Gastrocnemius medialis (tissue), 4 donors: ENCODE data around the gene PCLO. TPM values are rescaled to one million over a fixed set of nuclear protein-coding genes. Genes with fewer than 3 reads are reported as not detected.

Experiments used
- ATAC-seq, 2 donors: fragments of 150-250 bp; one replicate each; pipeline ENCODE4 v1.9.1; 2016
- DNase-seq, 2 donors: peaks; one replicate each; pipeline ENCODE4 v3.0.0-alpha.2; 2019
- H3K27ac ChIP-seq, 4 donors: fragments of 200-600 bp; sonication (generic); 1 replicate in 1 of 4; 2 replicates in 3 of 4; pipeline ENCODE4 v1.5.1; 2016 to 2018; ENCODE audit warnings: mild to moderate bottlenecking in 2 of 4, moderate library complexity in 1 of 4
- H3K27me3 ChIP-seq, 3 donors: fragments of 200-600 bp; sonication (generic) in 2 of 3; 1 replicate in 1 of 3; 2 replicates in 2 of 3; pipeline versions ENCODE4 v1.5.1 to v1.6.0; 2016 to 2019; ENCODE audit warnings: mild to moderate bottlenecking in 1 of 3, moderate library complexity in 1 of 3
- H3K36me3 ChIP-seq, 2 donors: fragments of 200-600 bp; sonication (generic) in 1 of 2; one replicate each; pipeline ENCODE4 v1.5.1; 2017 to 2018
- H3K4me1 ChIP-seq, 2 donors: fragments of 200-600 bp; sonication (generic) in 1 of 2; one replicate each; pipeline ENCODE4 v1.5.1; 2016 to 2017; ENCODE audit warnings: mild to moderate bottlenecking in 2 of 2
- H3K4me3 ChIP-seq, 4 donors: fragments of 200-600 bp; sonication (generic) in 3 of 4; 1 replicate in 1 of 4; 2 replicates in 3 of 4; pipeline ENCODE4 v1.5.1; 2016 to 2019; ENCODE audit warnings: mild to moderate bottlenecking in 2 of 4
- H3K9me3 ChIP-seq, 3 donors: fragments of 200-600 bp; sonication (generic) in 2 of 3; 1 replicate in 1 of 3; 2 replicates in 2 of 3; pipeline ENCODE4 v1.5.1; 2016 to 2019
- CTCF ChIP-seq, 5 experiments: fragments of 450-650 bp in 3 of 5; fragments of 200-600 bp in 2 of 5; sonication (generic) in 2 of 5; IDR thresholded peaks in 4 of 5; conservative IDR thresholded peaks in 1 of 5; 1 replicate in 4 of 5; 2 replicates in 1 of 5; pipeline ENCODE4 v1.5.1; 2016 to 2019; ENCODE audit warnings: antibody characterized with exemption in 5 of 5, mild to moderate bottlenecking in 3 of 5, moderate library complexity in 3 of 5
- POLR2A ChIP-seq, 2 donors: fragments of 450-650 bp; IDR thresholded peaks; one replicate each; pipeline ENCODE4 v1.6.1; 2017; ENCODE audit warnings: antibody characterized with exemption in 2 of 2, mild to moderate bottlenecking in 2 of 2, moderate library complexity in 2 of 2
- in situ Hi-C, 4 donors: fragments of 200-750 bp; cut with MboI; loops; one replicate each; pipeline versions ENCODE4 v1.15.0 to v1.8.0; 2017; ENCODE audit warnings: low sequenced_read_pairs in 4 of 4
- intact Hi-C: fragments of 100-400 bp; cut with DNase I; formaldehyde crosslinking; loops from one replicate; pipeline ENCODE4 v1.15.1; 2023; ENCODE audit warnings: low total_unique reads
- total RNA-seq, 4 donors: library from RNA; depleted of rRNA; stranded (reverse); fragments of >200 nt; gene quantifications; one replicate each; pipeline versions ENCODE4 v1.1.0 to v1.2.3, GENCODE V29; 2016

The PCLO gene
- total RNA-seq, 4 donors from 2014 or later, result 0.05 to 0.29 TPM; not detected in 2

- no peak overlapping the region for H3K27ac ChIP-seq
- TF ChIP-seq POLR2A (IDR thresholded peaks at IDR 0.05) (no peak), CTCF (IDR thresholded peaks at IDR 0.05 in 4 of 5, conservative IDR thresholded peaks at IDR 0.05 in 1 of 5) (no peak)
- no peak overlapping the region for H3K4me3 ChIP-seq
- no peaks in the 10 kb centered on the region for H3K27me3 ChIP-seq
- no peak for DNase-seq
- in situ Hi-C loops (no loop called here), intact Hi-C loops (no loop called here)
- no peaks in the 10 kb centered on the region for H3K36me3 ChIP-seq
- H3K4me1 ChIP-seq, result no peaks in the 10 kb centered on the region
- ATAC-seq, result no peak
- no peaks in the 10 kb centered on the region for H3K9me3 ChIP-seq
Measured at GRCh38 chr7:82789883-82790609, 372.6 kb downstream of the PCLO start.

GRCh38 chr7:82778021-82778420 lies 384.7 kb downstream of the PCLO start:
- Histone ChIP-seq H3K4me3 (no peak overlapping the region), H3K4me1 (no peaks in the 10 kb centered on the region), H3K27me3 (no peaks in the 10 kb centered on the region), H3K9me3 (no peaks in the 10 kb centered on the region), H3K36me3 (no peaks in the 10 kb centered on the region), H3K27ac (no peak overlapping the region)
- DNase-seq (no peak), ATAC-seq (no peak)
- intact Hi-C loops (no loop called here), in situ Hi-C loops (no loop called here)
- no peak for TF ChIP-seq CTCF (IDR thresholded peaks at IDR 0.05 in 4 of 5, conservative IDR thresholded peaks at IDR 0.05 in 1 of 5)
- TF ChIP-seq POLR2A (IDR thresholded peaks at IDR 0.05), result no peak

GRCh38 chr7:82762880-82763279 lies 399.8 kb downstream of the PCLO start:
- in situ Hi-C loops, result no loop called here
- intact Hi-C loops, result no loop called here
- Histone ChIP-seq H3K9me3 (no peaks in the 10 kb centered on the region), H3K4me3 (no peak overlapping the region), H3K4me1 (no peaks in the 10 kb centered on the region), H3K27ac (no peak overlapping the region), H3K36me3 (no peaks in the 10 kb centered on the region), H3K27me3 (no peaks in the 10 kb centered on the region)
- DNase-seq (no peak), ATAC-seq (no peak)
- TF ChIP-seq POLR2A (IDR thresholded peaks at IDR 0.05) (no peak), CTCF (IDR thresholded peaks at IDR 0.05 in 4 of 5, conservative IDR thresholded peaks at IDR 0.05 in 1 of 5) (no peak)

- Histone ChIP-seq H3K9me3 (no peaks in the 10 kb centered on the region), H3K27me3 (no peaks in the 10 kb centered on the region), H3K36me3 (no peaks in the 10 kb centered on the region), H3K4me1 (no peaks in the 10 kb centered on the region), H3K4me3 (no peak overlapping the region), H3K27ac (no peak overlapping the region)
- DNase-seq (no peak), ATAC-seq (no peak)
- in situ Hi-C loops (no loop called here), intact Hi-C loops (no loop called here)
- TF ChIP-seq POLR2A (IDR thresholded peaks at IDR 0.05), result no peak
- no peak for TF ChIP-seq CTCF (IDR thresholded peaks at IDR 0.05 in 4 of 5, conservative IDR thresholded peaks at IDR 0.05 in 1 of 5)
Measured at GRCh38 chr7:82760831-82761230, 401.9 kb downstream of the PCLO start.

GRCh38 chr7:82760074-82760473 lies 402.6 kb downstream of the PCLO start:
- Histone ChIP-seq H3K4me3 (no peak overlapping the region), H3K36me3 (no peaks in the 10 kb centered on the region), H3K4me1 (no peaks in the 10 kb centered on the region), H3K9me3 (no peaks in the 10 kb centered on the region), H3K27me3 (no peaks in the 10 kb centered on the region), H3K27ac (no peak overlapping the region)
- intact Hi-C loops, result no loop called here
- TF ChIP-seq CTCF (IDR thresholded peaks at IDR 0.05 in 4 of 5, conservative IDR thresholded peaks at IDR 0.05 in 1 of 5), result no peak
- no peak for TF ChIP-seq POLR2A (IDR thresholded peaks at IDR 0.05)
- ATAC-seq, result no peak
- in situ Hi-C loops, result no loop called here
- DNase-seq, result no peak
